ENCODE results near the gene ADGRG6. TPM values are rescaled to one million over a fixed set of nuclear protein-coding genes. Genes with fewer than 3 reads are reported as not detected.
"Not testable (repeated sequence)": the region's sequence is repeated elsewhere in the genome, so short reads cannot be mapped to it uniquely, and the experiment has no call there.

Gene ADGRG6
- total RNA-seq, 1 donor from 2014 or later = not detected

DNA sequence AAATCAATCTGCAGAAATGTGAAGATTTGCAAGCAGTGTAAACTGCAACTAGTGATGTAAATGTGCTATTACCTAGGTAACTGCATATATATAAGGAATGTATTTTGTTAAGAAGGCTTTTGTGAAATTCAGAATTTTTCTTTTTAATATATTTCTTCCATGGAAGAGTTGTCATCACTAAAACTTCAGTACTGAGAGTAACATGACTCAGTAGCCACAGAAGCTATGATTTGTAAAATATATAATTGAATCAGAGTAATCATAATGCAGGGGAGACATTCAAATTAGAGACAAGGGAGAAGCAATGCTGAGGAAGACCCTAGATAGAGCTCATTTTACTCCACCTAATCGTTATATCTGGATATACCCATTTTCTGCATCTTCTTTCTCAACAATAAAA is 141.7 kb downstream of the ADGRG6 start:
- peaks cover 11% of the 10 kb centered on the region for H3K27me3 Mint-ChIP-seq (ENCODE audit: insufficient read depth)
- no peak for DNase-seq (ENCODE audit: low spot score)
- intact Hi-C loops (cut with micrococcal nuclease) = no loop called here
- H3K4me1 Mint-ChIP-seq (ENCODE audit: low read depth) = no peaks in the 10 kb centered on the region
- no peaks in the 10 kb centered on the region for H3K36me3 Mint-ChIP-seq (ENCODE audit: low read depth)
- no peak overlapping the region for H3K4me3 Mint-ChIP-seq
- no peak overlapping the region for H3K27ac Mint-ChIP-seq
- no peaks in the 10 kb centered on the region for H3K9me3 Mint-ChIP-seq

DNA sequence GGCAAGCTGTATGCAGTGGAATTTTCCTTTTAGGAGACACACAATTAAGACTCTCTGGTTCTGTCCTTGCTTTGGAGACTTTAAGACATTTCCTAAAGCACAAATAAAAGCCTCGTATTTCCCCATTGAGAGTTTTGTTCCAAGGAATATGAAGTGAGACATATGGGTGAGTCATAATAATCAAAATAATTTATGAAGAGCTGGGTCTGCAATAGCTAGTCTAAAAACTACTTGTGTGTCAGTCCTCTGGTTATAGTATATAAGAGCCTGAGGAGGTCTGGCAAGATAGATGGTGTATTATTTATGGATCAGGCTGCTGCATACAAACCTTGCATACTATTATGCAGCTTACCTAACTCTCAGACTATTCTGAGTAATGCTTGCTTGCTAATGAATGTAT is 142.6 kb downstream of the ADGRG6 start:
- no peak for DNase-seq (ENCODE audit: low spot score)
- Mint-ChIP-seq H3K27ac (no peak overlapping the region), H3K27me3 (ENCODE audit: insufficient read depth) (peaks cover 11% of the 10 kb centered on the region), H3K36me3 (ENCODE audit: low read depth) (no peaks in the 10 kb centered on the region), H3K4me3 (no peak overlapping the region), H3K9me3 (no peaks in the 10 kb centered on the region), H3K4me1 (ENCODE audit: low read depth) (no peaks in the 10 kb centered on the region)
- intact Hi-C loops (cut with micrococcal nuclease) = no loop called here

DNA sequence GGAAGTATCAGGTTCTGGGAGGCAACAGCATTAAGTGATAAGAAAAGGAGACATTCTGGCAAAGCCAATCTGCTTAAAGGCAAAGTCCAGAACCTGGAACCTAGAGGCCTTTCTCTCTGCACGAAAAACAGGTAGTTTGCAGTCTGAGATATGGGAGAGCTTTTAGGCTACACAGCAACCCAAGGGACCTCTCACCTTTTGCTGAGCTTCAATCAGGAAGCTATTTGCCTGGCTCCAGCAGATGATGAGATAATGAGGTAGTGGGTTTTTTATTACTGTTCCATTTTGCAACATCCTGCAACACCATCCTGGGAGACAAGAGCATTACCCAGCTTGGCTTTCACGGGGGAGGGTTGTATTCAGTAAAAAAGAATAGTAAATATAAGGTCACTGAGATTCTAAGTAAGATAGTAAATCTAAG is 143.1 kb downstream of the ADGRG6 start:
- no peaks in the 10 kb centered on the region for H3K4me1 Mint-ChIP-seq (ENCODE audit: low read depth)
- intact Hi-C loops (cut with micrococcal nuclease) = no loop called here
- no peak overlapping the region for H3K27ac Mint-ChIP-seq
- H3K9me3 Mint-ChIP-seq = no peaks in the 10 kb centered on the region
- no peak overlapping the region for H3K4me3 Mint-ChIP-seq
- no peaks in the 10 kb centered on the region for H3K36me3 Mint-ChIP-seq (ENCODE audit: low read depth)
- no peak for DNase-seq (ENCODE audit: low spot score)
- H3K27me3 Mint-ChIP-seq (ENCODE audit: insufficient read depth) = peaks cover 11% of the 10 kb centered on the region

DNA sequence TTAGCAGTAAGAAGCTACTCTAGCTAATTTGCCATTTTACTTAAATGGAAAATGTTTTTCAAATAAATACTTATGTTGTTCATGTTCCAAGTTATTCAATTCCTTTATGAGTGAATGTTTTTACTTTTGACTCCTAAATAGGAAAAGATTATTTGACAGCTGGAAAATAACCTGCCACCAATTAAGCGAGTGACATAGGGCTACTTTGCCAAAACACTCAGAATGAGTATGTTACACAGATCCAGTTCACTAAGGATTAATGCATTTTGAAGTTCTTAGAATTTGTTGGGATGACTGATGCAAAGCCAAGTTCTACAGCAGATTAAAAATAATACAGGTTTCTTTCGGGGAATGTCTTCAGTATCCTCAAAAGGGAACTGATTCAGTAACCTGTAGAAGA is 144.4 kb downstream of the ADGRG6 start:
- intact Hi-C loops (cut with micrococcal nuclease) = no loop called here
- Mint-ChIP-seq H3K36me3 (ENCODE audit: low read depth) (no peaks in the 10 kb centered on the region), H3K4me3 (no peak overlapping the region), H3K9me3 (no peaks in the 10 kb centered on the region), H3K27ac (no peak overlapping the region), H3K27me3 (ENCODE audit: insufficient read depth) (peaks cover 11% of the 10 kb centered on the region), H3K4me1 (ENCODE audit: low read depth) (no peaks in the 10 kb centered on the region)
- no peak for DNase-seq (ENCODE audit: low spot score)

DNA sequence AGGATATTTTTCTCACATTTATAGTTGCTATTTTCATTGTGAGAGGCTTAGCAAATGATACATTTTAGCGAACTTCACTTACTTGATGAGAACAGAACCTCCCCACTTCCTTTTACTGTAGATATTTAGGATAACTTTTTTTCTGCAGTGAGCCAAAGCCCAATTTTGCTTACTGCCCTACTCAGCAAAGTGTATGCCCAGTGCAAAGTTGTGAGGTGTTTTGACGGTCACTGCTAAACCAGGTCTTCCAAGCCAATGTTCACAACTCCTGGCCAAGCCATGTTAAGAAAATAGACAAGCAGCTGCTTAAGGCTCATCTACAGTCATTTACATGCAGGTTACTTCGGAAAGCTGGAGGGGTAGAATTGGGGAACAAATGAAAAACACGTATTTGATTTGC is 144.8 kb downstream of the ADGRG6 start:
- Mint-ChIP-seq H3K36me3 (ENCODE audit: low read depth) (no peaks in the 10 kb centered on the region), H3K9me3 (no peaks in the 10 kb centered on the region), H3K4me3 (no peak overlapping the region), H3K27me3 (ENCODE audit: insufficient read depth) (peaks cover 11% of the 10 kb centered on the region), H3K4me1 (ENCODE audit: low read depth) (no peaks in the 10 kb centered on the region), H3K27ac (no peak overlapping the region)
- intact Hi-C loops (cut with micrococcal nuclease) = no loop called here
- no peak for DNase-seq (ENCODE audit: low spot score)

DNA sequence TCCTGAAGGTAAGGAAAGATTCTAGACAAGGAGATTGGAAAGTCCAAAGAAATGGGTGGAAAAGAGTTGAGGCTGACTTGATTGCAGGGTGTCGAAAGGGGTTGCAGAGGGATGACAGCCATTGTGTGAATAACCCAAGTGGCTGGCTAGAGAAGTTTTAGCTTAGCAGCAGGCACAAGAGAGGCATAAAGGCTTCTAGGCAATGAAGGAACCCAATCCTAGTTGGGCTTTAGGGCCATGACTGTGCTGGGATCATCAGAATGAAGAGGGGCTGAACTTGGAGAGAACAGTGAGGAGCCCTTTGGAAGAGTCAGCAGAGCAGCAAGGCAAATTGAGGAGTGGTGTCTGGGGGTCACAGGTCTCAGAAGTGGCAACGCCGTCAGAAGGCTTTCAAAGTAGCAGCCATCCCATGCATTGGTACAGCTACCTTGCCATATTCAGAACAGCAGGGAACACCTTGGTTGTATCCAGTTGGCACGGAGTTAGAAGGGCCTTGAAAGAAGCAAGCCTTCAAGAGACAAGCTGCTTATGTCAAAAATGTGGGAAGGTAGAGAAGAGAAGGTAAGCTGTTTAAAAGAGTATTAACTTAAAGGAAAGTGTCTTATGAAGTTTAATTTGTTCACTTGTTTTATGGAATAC is 146.4 kb downstream of the ADGRG6 start:
- Mint-ChIP-seq H3K4me1 (ENCODE audit: low read depth) (no peaks in the 10 kb centered on the region), H3K36me3 (ENCODE audit: low read depth) (no peaks in the 10 kb centered on the region), H3K9me3 (no peaks in the 10 kb centered on the region), H3K27ac (no peak overlapping the region), H3K27me3 (ENCODE audit: insufficient read depth) (peaks cover 11% of the 10 kb centered on the region), H3K4me3 (no peak overlapping the region)
- intact Hi-C loops (cut with micrococcal nuclease) = no loop called here
- DNase-seq (ENCODE audit: low spot score) = no peak

DNA sequence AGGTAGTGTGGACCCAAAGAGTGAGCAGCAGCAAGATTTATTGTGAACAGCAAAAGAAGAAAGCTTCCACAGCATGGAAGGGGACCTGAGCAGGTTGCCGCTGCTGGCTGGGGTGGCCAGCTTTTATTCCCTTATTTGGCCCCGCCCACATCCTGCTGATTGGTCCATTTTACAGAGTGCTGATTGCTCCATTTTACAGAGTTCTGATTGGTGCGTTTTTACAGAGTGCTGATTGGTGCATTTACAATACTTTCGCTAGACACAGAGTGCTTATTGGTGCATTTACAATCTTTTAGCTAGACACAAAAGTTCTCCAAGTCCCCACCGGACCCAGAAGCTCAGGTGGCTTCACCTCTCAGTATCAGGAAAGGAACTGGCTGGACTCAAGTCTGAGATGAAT is 149.0 kb downstream of the ADGRG6 start:
- DNase-seq (ENCODE audit: low spot score); H3K4me3 Mint-ChIP-seq; intact Hi-C loops (cut with micrococcal nuclease); H3K27ac Mint-ChIP-seq; H3K36me3 Mint-ChIP-seq (ENCODE audit: low read depth); H3K27me3 Mint-ChIP-seq (ENCODE audit: insufficient read depth); H3K4me1 Mint-ChIP-seq (ENCODE audit: low read depth); H3K9me3 Mint-ChIP-seq: not testable (repeated sequence)

DNA sequence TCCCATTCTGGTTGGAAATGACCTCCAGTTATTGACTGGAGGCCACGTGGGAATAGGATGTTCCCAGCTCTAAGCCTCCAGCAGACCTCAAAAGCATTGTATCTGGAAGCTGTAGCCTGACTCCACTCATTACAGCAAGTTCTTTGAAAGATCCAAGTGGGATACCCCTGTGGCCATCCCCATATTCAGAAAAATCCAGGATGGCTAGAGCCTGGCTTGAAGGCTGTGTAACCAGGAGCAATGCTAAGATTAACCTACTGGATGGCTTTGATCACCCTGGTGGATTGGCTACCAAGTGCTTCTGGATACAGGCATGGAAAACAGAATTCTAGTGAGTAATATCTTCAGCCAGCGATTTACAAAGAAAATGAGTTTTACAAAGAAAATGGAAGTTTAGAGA is 151.2 kb downstream of the ADGRG6 start:
- Mint-ChIP-seq H3K9me3 (no peaks in the 10 kb centered on the region), H3K27me3 (ENCODE audit: insufficient read depth) (peaks cover 4% of the 10 kb centered on the region), H3K27ac (no peak overlapping the region), H3K4me3 (no peak overlapping the region), H3K36me3 (ENCODE audit: low read depth) (peaks cover 1% of the 10 kb centered on the region), H3K4me1 (ENCODE audit: low read depth) (no peaks in the 10 kb centered on the region)
- intact Hi-C loops (cut with micrococcal nuclease) = no loop called here
- DNase-seq (ENCODE audit: low spot score) = no peak

DNA sequence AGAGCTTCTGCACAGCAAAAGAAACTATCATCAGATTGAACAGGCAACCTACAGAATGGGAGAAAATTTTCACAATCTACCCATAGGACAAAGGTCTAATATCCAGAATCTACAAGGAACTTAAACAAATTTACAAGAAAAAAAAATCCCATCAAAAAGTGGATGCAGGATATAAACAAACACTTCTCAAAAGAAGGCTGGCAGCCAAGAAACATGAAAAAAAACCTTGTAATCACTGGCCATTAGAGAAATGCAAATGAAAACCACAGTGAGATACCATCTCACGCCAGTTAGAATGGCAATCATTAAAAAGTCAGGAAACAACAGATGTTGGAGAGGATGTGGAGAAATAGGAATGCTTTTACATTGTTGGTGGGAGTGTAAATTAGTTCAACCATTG is 152.4 kb downstream of the ADGRG6 start:
- H3K9me3 Mint-ChIP-seq; H3K4me3 Mint-ChIP-seq; H3K36me3 Mint-ChIP-seq (ENCODE audit: low read depth); intact Hi-C loops (cut with micrococcal nuclease); H3K4me1 Mint-ChIP-seq (ENCODE audit: low read depth); DNase-seq (ENCODE audit: low spot score); H3K27ac Mint-ChIP-seq; H3K27me3 Mint-ChIP-seq (ENCODE audit: insufficient read depth): not testable (repeated sequence)

DNA sequence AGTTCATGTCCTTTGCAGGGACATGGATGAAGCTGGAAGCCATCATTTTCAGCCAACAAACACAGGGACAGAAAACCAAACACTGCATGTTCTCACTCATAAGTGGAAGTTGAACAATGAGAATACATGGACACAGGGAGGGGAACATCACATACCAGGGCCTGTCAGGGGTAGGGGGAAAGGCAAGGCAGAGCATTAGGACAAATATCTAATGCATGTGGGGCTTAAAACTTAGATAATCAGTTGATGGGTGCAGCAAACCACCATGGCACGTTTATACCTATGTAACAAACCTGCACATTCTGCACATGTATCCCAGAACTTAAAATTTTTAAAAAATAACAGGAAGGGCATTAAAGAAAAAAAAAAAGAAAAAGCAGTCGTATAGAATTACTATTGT is 153.0 kb downstream of the ADGRG6 start:
- H3K9me3 Mint-ChIP-seq; H3K4me3 Mint-ChIP-seq; H3K27me3 Mint-ChIP-seq (ENCODE audit: insufficient read depth); DNase-seq (ENCODE audit: low spot score); H3K27ac Mint-ChIP-seq; H3K36me3 Mint-ChIP-seq (ENCODE audit: low read depth); intact Hi-C loops (cut with micrococcal nuclease); H3K4me1 Mint-ChIP-seq (ENCODE audit: low read depth): not testable (repeated sequence)

DNA sequence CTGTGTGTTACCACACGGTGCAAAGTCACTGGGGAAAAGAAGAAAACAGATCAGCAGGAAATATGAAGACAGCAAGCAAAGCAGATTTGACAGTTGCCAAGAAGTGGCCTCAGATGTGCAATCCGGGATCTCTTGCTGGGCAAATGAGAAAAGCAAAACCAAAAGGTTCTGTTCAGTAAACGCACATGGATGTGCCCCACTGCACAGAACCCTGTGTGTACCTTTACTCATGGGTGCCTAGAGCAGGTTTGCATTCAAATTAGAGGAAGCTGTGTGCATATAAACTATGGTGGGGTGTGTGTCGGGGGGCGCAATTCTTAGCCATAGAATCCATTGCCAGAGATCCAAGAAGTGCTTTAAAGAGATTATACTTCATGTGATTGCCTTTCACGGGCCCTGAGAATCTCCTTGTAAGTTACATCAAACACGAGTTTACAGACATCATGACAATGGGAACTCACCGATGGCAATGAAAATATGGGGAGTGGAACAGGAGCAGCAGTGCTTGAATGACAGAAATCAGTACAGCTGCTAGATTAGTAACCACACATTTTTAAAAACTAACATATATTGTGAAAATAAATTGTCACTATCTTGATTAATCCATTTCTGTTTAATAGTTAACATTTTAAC is 154.3 kb downstream of the ADGRG6 start:
- Mint-ChIP-seq H3K4me3 (no peak overlapping the region), H3K27ac (no peak overlapping the region), H3K4me1 (ENCODE audit: low read depth) (no peaks in the 10 kb centered on the region), H3K27me3 (ENCODE audit: insufficient read depth) (peaks cover 3% of the 10 kb centered on the region), H3K36me3 (ENCODE audit: low read depth) (peaks cover 1% of the 10 kb centered on the region), H3K9me3 (peaks cover 7% of the 10 kb centered on the region)
- intact Hi-C loops (cut with micrococcal nuclease) = no loop called here
- DNase-seq (ENCODE audit: low spot score) = no peak

DNA sequence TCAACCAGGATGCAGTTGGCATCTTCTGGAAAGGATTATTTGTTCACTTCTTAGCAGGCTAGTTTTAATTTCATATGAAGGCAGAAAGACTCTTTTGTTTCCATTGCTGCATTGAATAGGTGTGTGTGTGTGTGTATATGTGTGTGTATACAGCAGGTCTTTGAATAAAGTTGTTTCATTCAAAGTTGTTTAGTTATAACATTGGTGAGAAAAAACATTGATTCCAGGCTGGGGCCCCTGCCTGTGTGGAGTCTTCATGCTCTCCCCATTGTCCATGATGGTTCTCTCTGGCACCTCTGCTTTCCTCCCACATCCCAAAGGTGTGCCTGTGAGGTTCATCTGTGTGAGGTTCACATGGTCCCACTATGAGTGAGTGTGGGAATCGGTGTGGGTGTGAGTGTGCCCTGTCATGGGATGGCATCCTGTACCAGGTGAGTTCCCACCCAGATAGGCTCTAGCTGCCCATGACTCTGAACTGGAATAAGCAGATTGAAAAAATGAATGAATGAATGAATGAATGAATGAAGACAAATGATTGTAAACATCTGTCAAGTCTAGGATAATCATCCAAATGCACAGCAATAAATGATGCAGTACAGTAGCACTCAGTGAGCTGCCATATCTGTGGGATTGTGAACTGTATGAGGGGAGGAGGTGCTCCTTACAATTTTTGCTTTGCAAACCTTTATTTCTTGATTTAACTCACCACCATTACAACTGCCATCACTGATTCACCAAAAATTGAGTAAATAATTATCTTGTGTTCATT is 156.0 kb downstream of the ADGRG6 start:
- Mint-ChIP-seq H3K36me3 (ENCODE audit: low read depth) (peaks cover 1% of the 10 kb centered on the region), H3K4me1 (ENCODE audit: low read depth) (no peaks in the 10 kb centered on the region), H3K9me3 (peaks cover 22% of the 10 kb centered on the region), H3K27me3 (ENCODE audit: insufficient read depth) (peaks cover 3% of the 10 kb centered on the region), H3K27ac (no peak overlapping the region), H3K4me3 (no peak overlapping the region)
- DNase-seq (ENCODE audit: low spot score) = no peak
- intact Hi-C loops (cut with micrococcal nuclease) = no loop called here

DNA sequence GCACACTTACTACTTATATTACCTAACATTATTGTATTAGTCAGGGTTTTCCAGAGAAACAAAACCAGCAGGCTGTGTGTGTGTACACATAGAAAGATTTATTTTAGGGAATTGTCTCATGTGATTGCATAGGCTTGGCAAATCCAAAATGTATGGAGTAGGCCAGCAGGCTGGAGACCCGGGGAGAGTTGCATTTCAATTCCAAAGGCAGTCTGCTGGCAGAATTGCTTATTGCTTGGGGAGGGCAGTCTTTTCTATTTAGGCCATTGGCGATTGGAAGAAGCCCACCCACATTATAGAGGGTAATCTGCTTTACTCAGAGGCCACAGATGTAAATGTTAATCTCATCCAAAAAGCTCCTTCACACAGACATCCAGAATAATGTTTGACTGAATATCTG is 157.0 kb downstream of the ADGRG6 start:
- H3K27ac Mint-ChIP-seq = no peak overlapping the region
- no peak overlapping the region for H3K4me3 Mint-ChIP-seq
- no peak for DNase-seq (ENCODE audit: low spot score)
- intact Hi-C loops (cut with micrococcal nuclease) = no loop called here
- peaks cover 1% of the 10 kb centered on the region for H3K36me3 Mint-ChIP-seq (ENCODE audit: low read depth)
- H3K4me1 Mint-ChIP-seq (ENCODE audit: low read depth) = no peaks in the 10 kb centered on the region
- peaks cover 3% of the 10 kb centered on the region for H3K27me3 Mint-ChIP-seq (ENCODE audit: insufficient read depth)
- H3K9me3 Mint-ChIP-seq = peaks cover 28% of the 10 kb centered on the region
